Endothelial cell (in vitro differentiated cells): ENCODE data around the gene DNMT3A. TPM values are rescaled to one million over a fixed set of nuclear protein-coding genes. Genes with fewer than 3 reads are reported as not detected.
"Not testable (repeated sequence)": the region's sequence is repeated elsewhere in the genome, so short reads cannot be mapped to it uniquely, and the experiment has no call there.

Experiments
- DNase-seq: peaks from one replicate; pipeline ENCODE4 v3.0.0; 2021; ENCODE audit warnings: low spot score
- H3K27ac Mint-ChIP-seq: one replicate; pipeline ENCODE4 v1.8.0; 2021; ENCODE audit warnings: mixed read lengths, inconsistent platforms; ENCODE audit not compliant: unreplicated experiment
- H3K27me3 Mint-ChIP-seq: one replicate; pipeline ENCODE4 v1.8.0; 2021; ENCODE audit warnings: mild to moderate bottlenecking, moderate library complexity, mixed read lengths, inconsistent platforms; ENCODE audit not compliant: unreplicated experiment
- H3K36me3 Mint-ChIP-seq: one replicate; pipeline ENCODE4 v1.8.0; 2021; ENCODE audit warnings: mild to moderate bottlenecking, low read depth, mixed read lengths, inconsistent platforms; ENCODE audit not compliant: unreplicated experiment
- H3K4me1 Mint-ChIP-seq: one replicate; pipeline ENCODE4 v1.8.0; 2021; ENCODE audit warnings: mild to moderate bottlenecking, mixed read lengths, inconsistent platforms; ENCODE audit not compliant: unreplicated experiment
- H3K4me3 Mint-ChIP-seq: one replicate; pipeline ENCODE4 v1.8.0; 2021; ENCODE audit warnings: mild to moderate bottlenecking, mixed read lengths, inconsistent platforms; ENCODE audit not compliant: unreplicated experiment
- H3K9me3 Mint-ChIP-seq: one replicate; pipeline ENCODE4 v1.8.0; 2021; ENCODE audit warnings: mixed read lengths, inconsistent platforms; ENCODE audit not compliant: unreplicated experiment
- CTCF ChIP-seq: fragments of 200-600 bp; sonication (generic); IDR thresholded peaks from one replicate; pipeline ENCODE4 v1.5.0; 2021; ENCODE audit warnings: antibody characterized with exemption; ENCODE audit not compliant: unreplicated experiment
- total RNA-seq: library from RNA; stranded (reverse); fragmentation: NEBNext Ultra II Directional; extraction: Animal tissue kit (Norgen Biotek cat#: 25700); gene quantifications from one replicate; pipeline ENCODE4 v1.2.1, GENCODE V29; 2021; ENCODE audit not compliant: unreplicated experiment

The DNMT3A gene
- total RNA-seq, 1 donor from 2014 or later = 177 TPM

- Mint-ChIP-seq H3K4me1 (peaks cover 8% of the 10 kb centered on the region), H3K27ac (no peak overlapping the region), H3K4me3 (no peak overlapping the region), H3K9me3 (no peaks in the 10 kb centered on the region), H3K36me3 (no peaks in the 10 kb centered on the region), H3K27me3 (peaks cover 6% of the 10 kb centered on the region)
- DNase-seq = no peak
- TF ChIP-seq CTCF = no peak
Observed at GRCh38 chr2:25218100-25218499, 123.6 kb downstream of the DNMT3A start.

GRCh38 chr2:25215948-25216679 is 125.6 kb downstream of the DNMT3A start:
- no peak for TF ChIP-seq CTCF
- peaks cover 3% of the 10 kb centered on the region for H3K27me3 Mint-ChIP-seq
- peak overlapping the region; percentile 61 for H3K27ac Mint-ChIP-seq
- H3K4me3 Mint-ChIP-seq = peak overlapping the region; percentile 60
- H3K9me3 Mint-ChIP-seq = no peaks in the 10 kb centered on the region
- peaks cover 4% of the 10 kb centered on the region for H3K4me1 Mint-ChIP-seq
- no peaks in the 10 kb centered on the region for H3K36me3 Mint-ChIP-seq
- DNase-seq = peak; percentile 63

- no peak for TF ChIP-seq CTCF
- no peaks in the 10 kb centered on the region for H3K9me3 Mint-ChIP-seq
- DNase-seq = no peak
- peaks cover 4% of the 10 kb centered on the region for H3K27me3 Mint-ChIP-seq
- no peak overlapping the region for H3K27ac Mint-ChIP-seq
- H3K4me1 Mint-ChIP-seq = peaks cover 4% of the 10 kb centered on the region
- peak overlapping the region; percentile 60 for H3K4me3 Mint-ChIP-seq
- H3K36me3 Mint-ChIP-seq = no peaks in the 10 kb centered on the region
Observed at GRCh38 chr2:25215232-25215631, 126.5 kb downstream of the DNMT3A start.

- Mint-ChIP-seq H3K36me3 (no peaks in the 10 kb centered on the region), H3K27ac (no peak overlapping the region)
Observed at GRCh38 chr2:25213229-25213628, 128.5 kb downstream of the DNMT3A start.

GRCh38 chr2:25210923-25211322 is 130.8 kb downstream of the DNMT3A start:
- H3K4me1 Mint-ChIP-seq, DNase-seq, H3K36me3 Mint-ChIP-seq, H3K27ac Mint-ChIP-seq, H3K27me3 Mint-ChIP-seq, H3K4me3 Mint-ChIP-seq, H3K9me3 Mint-ChIP-seq: not testable (repeated sequence)

More at GRCh38 chr2:25213229-25213628, 128.5 kb downstream of the DNMT3A start:
- H3K4me3 Mint-ChIP-seq = no peak overlapping the region
- peaks cover 4% of the 10 kb centered on the region for H3K27me3 Mint-ChIP-seq
- no peak for TF ChIP-seq CTCF
- DNase-seq = no peak
- peaks cover 4% of the 10 kb centered on the region for H3K4me1 Mint-ChIP-seq
- H3K9me3 Mint-ChIP-seq = no peaks in the 10 kb centered on the region
